COLO668 (cell line): ENCODE results near the gene WDR81.
"Not testable (repeated sequence)": the region's sequence is repeated elsewhere in the genome, so short reads cannot be mapped to it uniquely, and the experiment has no call there.

ENCODE experiments used
- DNase-seq: peaks from one replicate; lab custom pipeline; 2025; ENCODE audit not compliant: unreplicated experiment; lab: John Stamatoyannopoulos, UW

WDR81 gene

GRCh38 chr17:1730326-1731193 is 6.1 kb downstream of the WDR81 start:
- DNase-seq = no peak

DNA sequence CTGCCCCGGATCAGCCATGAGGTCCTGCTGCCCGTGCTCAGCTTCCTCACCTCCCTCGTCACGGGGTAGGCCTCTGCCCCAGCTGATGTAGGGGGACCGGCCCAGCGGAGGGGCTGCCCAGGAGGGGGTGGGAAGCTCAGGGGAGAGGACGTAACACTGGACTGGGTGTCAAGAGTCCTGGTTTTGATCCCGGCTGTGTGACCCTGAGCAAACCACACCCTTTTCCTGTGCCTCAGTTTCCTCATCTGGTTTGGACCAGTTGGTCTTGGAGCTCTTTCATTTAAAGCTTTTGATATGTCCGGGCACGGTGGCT is 6.6 kb downstream of the WDR81 start:
- DNase-seq = no peak

DNA sequence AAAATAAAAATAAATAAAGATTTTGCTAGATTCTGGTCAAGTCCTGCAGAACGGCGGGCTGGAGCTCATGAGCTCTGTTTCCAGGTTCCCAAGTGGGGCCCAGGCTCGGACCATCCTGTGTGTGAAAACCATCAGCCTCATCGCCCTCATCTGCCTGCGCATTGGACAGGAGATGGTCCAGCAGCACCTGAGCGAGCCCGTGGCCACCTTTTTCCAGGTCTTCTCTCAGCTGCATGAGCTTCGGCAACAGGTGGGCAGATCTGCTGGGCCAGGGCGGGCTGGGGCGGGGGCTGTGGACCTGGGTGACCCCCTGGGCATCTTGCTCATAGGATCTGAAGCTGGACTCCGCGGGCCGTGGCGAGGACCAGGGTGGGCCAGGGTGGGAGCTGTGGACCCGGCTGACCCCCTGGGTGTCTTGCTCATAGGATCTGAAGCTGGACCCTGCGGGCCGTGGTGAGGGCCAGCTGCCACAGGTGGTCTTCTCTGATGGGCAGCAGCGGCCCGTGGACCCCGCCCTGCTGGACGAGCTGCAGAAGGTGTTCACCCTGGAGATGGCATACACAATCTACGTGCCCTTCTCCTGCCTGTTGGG is 7.8 kb downstream of the WDR81 start:
- DNase-seq = no peak

DNA sequence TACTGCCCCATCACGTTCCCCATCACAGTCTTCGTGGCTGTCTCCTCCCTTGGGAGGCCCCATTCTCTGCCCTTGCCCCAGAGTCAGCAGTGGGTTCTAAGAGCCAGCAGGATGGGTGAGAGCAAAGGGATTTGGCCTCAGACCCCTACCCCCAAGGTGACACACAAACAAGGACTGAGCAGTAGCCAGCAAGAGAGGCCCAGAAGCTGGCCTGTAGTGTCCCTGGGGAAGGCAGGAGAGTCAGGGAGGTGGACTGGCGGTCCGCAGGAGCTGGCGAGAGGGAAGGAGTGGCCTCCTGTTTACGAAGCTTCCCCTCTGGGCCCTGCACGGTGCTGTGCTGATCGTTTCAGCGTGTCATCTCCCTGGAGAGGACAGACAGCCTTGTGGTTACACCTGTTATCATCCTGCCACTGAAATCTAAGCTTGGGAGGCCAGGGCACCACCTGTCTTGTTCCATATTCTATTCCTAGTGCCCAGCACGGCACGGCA is 8.4 kb downstream of the WDR81 start:
- no peak for DNase-seq

GRCh38 chr17:1733759-1734158 is 9.3 kb downstream of the WDR81 start:
- no peak for DNase-seq

DNA sequence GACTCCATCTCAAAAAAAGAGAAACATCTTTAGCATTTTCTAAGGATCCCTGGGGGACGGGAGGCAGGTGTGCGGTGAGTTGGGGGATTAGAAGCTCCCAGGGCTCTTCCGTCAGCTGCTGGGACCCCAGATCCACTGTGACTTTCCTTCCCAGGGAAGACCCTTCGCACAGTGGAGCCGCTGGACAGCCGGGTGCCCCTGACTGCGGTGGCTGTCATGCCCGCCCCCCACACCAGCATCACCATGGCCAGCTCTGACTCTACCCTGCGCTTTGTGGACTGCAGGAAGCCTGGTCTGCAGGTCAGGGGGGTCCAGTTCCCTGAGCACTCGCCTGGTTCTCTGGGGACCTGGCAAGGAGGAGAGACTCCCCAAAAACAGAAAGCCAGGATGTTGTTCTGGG is 10.9 kb downstream of the WDR81 start:
- DNase-seq = no peak

DNA sequence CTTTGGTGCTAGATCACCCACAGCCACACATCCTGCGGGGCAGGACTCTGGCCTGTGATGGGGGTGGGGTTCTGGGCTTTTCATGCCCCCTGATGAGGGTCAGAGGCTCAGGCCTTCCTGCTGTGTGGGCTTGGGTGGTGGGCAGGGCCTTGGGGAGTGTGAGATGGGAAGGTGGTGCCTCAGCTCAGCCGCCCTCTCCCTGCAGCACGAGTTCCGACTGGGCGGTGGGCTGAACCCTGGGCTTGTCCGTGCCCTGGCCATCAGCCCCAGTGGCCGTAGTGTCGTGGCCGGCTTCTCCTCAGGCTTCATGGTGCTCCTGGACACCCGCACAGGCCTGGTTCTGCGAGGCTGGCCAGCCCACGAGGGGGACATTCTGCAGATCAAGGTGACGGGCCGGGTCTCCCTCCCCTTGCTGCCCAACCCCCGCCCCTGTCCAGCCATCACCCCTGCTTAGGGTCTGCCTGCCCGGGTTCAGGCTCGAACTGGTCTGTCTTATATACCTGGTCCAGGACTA is 11.4 kb downstream of the WDR81 start:
- no peak for DNase-seq

GRCh38 chr17:1736348-1737281 is 12.1 kb downstream of the WDR81 start:
- peak; percentile 19 for DNase-seq

- DNase-seq = no peak
Measured at GRCh38 chr17:1737531-1738291, 13.2 kb downstream of the WDR81 start.

DNA sequence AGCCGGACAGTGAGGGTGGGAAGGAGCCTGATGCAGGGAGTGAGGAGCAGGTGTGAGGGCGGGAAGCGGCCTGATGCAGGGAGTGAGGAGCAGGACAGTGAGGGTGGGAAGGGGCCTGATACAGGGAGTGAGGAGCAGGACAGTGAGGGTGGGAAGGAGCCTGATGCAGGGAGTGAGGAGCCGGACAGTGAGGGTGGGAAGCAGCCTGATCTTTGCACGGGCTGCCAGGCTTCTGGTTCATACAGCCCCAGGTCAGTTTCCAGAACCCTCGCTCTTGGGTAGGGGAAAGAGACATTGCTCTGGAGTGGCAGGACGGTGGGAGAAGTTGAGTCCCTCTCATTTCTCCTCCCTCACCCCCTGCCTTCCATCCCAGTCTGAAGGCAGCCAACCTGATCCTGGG is 17.4 kb downstream of the WDR81 start:
- DNase-seq = not testable (repeated sequence)

DNA sequence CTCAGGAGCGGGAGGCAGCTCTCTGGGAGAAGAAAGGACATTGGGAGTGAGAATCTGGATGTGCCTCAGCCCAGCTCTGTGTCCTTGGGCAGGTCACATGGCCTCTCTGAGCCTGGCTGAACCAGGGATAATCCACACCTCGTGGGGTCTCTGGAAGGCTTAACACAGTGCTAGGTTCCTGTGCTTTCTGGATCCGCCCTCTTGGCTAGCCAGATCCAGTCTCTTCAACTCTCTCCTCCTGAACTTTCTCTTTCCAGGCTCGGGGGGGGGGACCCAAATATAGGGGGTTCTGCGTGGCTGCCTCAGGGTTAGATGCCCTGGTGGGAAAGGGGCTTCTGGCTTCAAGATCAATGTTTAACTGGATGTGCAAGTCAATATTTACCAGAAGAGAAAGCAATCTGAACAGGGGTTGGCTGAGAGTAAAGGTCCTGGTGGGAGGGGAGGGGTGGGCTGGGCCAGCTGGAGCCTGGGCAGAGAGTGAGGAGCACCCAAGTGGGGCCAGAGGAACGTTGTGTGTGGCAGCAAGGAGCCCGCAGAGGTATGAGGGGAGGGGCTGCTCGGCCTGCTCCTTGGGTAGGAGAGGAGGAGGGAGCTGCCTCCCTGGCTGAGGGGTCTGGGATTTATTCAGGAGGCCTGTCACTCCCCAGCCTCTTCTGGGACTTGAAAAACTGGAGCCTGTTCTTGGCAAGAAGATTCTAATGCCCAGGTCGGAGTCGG is 18.0 kb downstream of the WDR81 start, which contains the start of gene SERPINF2:
Gene SERPINF2, plus strand, starts transcription at position 501 of the 717 bp plus-strand sequence. CDS start 2,125 bp downstream, outside the sequence.
- DNase-seq = peak; percentile 3

- DNase-seq = no peak
Measured at GRCh38 chr17:1743088-1743439, 18.6 kb downstream of the WDR81 start.

GRCh38 chr17:1744551-1745512 is 20.3 kb downstream of the WDR81 start:
- no peak for DNase-seq

DNA sequence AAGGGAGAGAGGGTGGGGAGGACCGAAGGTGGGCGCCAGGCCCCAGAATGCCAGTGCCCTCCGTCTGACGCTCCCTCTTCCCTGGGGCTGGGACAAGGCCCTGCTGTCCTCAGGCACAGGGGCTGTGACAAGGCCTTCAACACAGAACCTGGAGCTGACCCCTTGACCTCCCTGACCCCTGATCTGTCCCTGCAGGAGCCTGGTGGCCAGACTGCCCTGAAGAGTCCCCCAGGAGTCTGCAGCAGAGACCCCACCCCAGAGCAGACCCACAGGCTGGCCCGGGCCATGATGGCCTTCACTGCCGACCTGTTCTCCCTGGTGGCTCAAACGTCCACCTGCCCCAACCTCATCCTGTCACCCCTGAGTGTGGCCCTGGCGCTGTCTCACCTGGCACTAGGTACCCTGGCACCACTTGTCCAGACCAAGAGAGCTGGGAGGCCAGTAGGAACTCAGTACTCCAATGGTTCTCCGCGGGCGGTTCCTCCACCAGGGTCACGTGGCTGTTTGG is 21.1 kb downstream of the WDR81 start:
- DNase-seq = no peak

- peak; percentile 63 for DNase-seq
Measured at GRCh38 chr17:1746975-1747543, 22.6 kb downstream of the WDR81 start.

DNA sequence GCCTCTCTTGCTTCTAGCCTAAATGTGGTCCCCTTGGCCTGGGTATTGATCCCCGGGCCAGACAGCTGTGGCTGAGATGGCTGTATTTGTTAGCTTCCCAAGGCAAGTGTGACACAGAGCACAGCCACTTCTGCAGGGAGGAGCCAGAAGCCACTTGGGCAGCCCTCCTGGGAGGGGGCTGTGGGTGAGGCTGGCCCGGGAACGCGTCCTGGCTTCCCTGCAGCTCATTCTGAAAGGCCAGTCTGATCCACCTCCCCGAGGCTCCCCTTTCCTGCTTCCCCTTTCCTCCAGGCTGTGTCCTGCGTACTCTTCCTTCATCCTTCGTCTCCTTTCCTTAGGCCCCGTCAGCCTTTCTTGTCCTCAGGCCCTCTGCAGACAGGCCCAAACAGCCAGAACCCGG is 26.1 kb downstream of the WDR81 start:
- DNase-seq = no peak

DNA sequence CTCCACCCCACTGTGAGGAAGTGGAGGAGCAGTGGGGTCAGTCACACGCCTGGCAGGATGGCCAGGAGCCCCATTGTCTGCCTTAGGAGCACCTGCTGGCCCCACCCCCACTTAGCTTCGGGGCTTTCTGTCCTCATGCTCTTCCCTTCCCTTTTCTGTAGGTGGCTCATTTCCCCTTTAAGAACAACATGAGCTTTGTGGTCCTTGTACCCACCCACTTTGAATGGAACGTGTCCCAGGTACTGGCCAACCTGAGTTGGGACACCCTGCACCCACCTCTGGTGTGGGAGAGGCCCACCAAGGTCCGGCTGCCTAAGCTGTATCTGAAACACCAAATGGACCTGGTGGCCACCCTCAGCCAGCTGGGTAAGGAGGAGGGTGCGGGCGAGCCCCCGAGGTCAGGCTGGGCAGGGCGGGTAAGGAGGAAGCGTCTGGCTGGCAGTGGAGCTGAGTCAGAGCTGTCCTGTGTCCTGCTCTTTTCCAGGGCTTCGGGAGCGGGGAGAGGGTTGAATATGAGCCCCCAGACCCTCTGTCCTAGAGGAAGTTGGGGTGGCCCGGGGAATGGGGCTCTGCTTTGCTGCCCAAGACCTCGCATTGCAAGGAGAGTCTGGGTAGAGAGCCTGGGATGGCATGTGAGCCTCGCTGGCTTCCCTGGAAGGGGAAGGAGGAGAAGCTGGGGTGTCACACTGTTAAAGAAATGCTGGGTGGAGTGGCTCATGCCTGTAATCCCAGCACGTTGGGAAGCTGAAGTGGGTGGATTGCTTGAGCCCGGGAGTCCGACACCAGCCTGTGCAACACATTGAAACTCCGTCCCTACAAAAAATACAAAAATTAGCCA is 28.1 kb downstream of the WDR81 start:
- DNase-seq = peak; percentile 73
